Activated naive CD8-positive, alpha-beta T cell treated with anti-CD3 and anti-CD28 coated beads, Interleukin-2, amount 50 U/mL, for 24 hours (primary cell): Measurements from ENCODE around the gene PELI1.
A peak's percentile ranks its signal among the peaks of the same experiment; 100 is the strongest.

Experiments used
- ATAC-seq: fragments of 150-1000 bp; cut with Tn5 transposase; one replicate; pipeline ENCODE4 v1.10.0; 2021
- DNase-seq: peaks from one replicate; pipeline ENCODE4 v3.0.0; 2021
- H3K27ac Mint-ChIP-seq: one replicate; pipeline ENCODE4 v1.8.0; 2021; ENCODE audit warnings: mild to moderate bottlenecking, mixed read lengths
- H3K27me3 Mint-ChIP-seq: one replicate; pipeline ENCODE4 v1.8.0; 2021; ENCODE audit warnings: mixed read lengths
- H3K36me3 Mint-ChIP-seq: one replicate; pipeline ENCODE4 v1.8.0; 2021; ENCODE audit warnings: low read depth, mixed read lengths
- H3K4me1 Mint-ChIP-seq: one replicate; pipeline ENCODE4 v1.8.0; 2021; ENCODE audit warnings: mixed read lengths
- H3K4me3 Mint-ChIP-seq: one replicate; pipeline ENCODE4 v1.8.0; 2021; ENCODE audit warnings: mild to moderate bottlenecking, moderate library complexity, mixed read lengths
- H3K9me3 Mint-ChIP-seq: one replicate; pipeline ENCODE4 v1.8.0; 2021; ENCODE audit warnings: mixed read lengths

PELI1 gene

GRCh38 chr2:64139956-64140355, 4.3 kb downstream of the PELI1 start:
- no peaks in the 10 kb centered on the region for H3K9me3 Mint-ChIP-seq
- H3K27me3 Mint-ChIP-seq: no peaks in the 10 kb centered on the region
- H3K36me3 Mint-ChIP-seq: peaks cover 17% of the 10 kb centered on the region
- no peak overlapping the region for H3K4me3 Mint-ChIP-seq
- ATAC-seq: no peak
- H3K4me1 Mint-ChIP-seq: peaks cover 76% of the 10 kb centered on the region
- no peak for DNase-seq
- H3K27ac Mint-ChIP-seq: peak overlapping the region; percentile 17

- Mint-ChIP-seq H3K36me3 (peaks cover 17% of the 10 kb centered on the region), H3K27me3 (no peaks in the 10 kb centered on the region), H3K4me1 (peaks cover 90% of the 10 kb centered on the region)
Measured at GRCh38 chr2:64137996-64138395, 6.2 kb downstream of the PELI1 start.

GRCh38 chr2:64137567-64137966, 6.7 kb downstream of the PELI1 start:
- ATAC-seq: no peak
- Mint-ChIP-seq H3K4me3 (peak overlapping the region; percentile 19), H3K36me3 (peaks cover 17% of the 10 kb centered on the region), H3K4me1 (peaks cover 94% of the 10 kb centered on the region), H3K27me3 (no peaks in the 10 kb centered on the region), H3K9me3 (no peaks in the 10 kb centered on the region), H3K27ac (peak overlapping the region; percentile 75)
- no peak for DNase-seq

More at GRCh38 chr2:64137996-64138395, 6.2 kb downstream of the PELI1 start:
- DNase-seq (no peak), ATAC-seq (no peak)
- no peak overlapping the region for H3K4me3 Mint-ChIP-seq
- no peaks in the 10 kb centered on the region for H3K9me3 Mint-ChIP-seq
- H3K27ac Mint-ChIP-seq: peak overlapping the region; percentile 75

GRCh38 chr2:64135421-64135820, 8.8 kb downstream of the PELI1 start:
- Mint-ChIP-seq H3K4me3 (peak overlapping the region; percentile 13), H3K4me1 (peaks cover 95% of the 10 kb centered on the region), H3K36me3 (peaks cover 26% of the 10 kb centered on the region), H3K9me3 (no peaks in the 10 kb centered on the region), H3K27ac (peak overlapping the region; percentile 87), H3K27me3 (no peaks in the 10 kb centered on the region)
- no peak for ATAC-seq
- DNase-seq: no peak

- Mint-ChIP-seq H3K4me1 (peaks cover 95% of the 10 kb centered on the region), H3K27me3 (no peaks in the 10 kb centered on the region), H3K36me3 (peaks cover 24% of the 10 kb centered on the region), H3K9me3 (no peaks in the 10 kb centered on the region), H3K27ac (peak overlapping the region; percentile 87), H3K4me3 (peak overlapping the region; percentile 13)
- DNase-seq (no peak), ATAC-seq (peak; percentile 26)
Measured at GRCh38 chr2:64134813-64135212, 9.4 kb downstream of the PELI1 start.

- DNase-seq: no peak
- Mint-ChIP-seq H3K27me3 (no peaks in the 10 kb centered on the region), H3K9me3 (no peaks in the 10 kb centered on the region), H3K36me3 (peaks cover 20% of the 10 kb centered on the region), H3K4me3 (peak overlapping the region; percentile 13), H3K4me1 (peaks cover 93% of the 10 kb centered on the region), H3K27ac (peak overlapping the region; percentile 87)
- peak; percentile 86 for ATAC-seq
Measured at GRCh38 chr2:64133828-64134227, 10.4 kb downstream of the PELI1 start.

GRCh38 chr2:64133354-64133753, 10.9 kb downstream of the PELI1 start:
- DNase-seq (no peak), ATAC-seq (peak; percentile 42)
- Mint-ChIP-seq H3K27ac (peak overlapping the region; percentile 87), H3K9me3 (no peaks in the 10 kb centered on the region), H3K27me3 (no peaks in the 10 kb centered on the region), H3K4me1 (peaks cover 93% of the 10 kb centered on the region), H3K36me3 (peaks cover 16% of the 10 kb centered on the region), H3K4me3 (peak overlapping the region; percentile 32)

- Mint-ChIP-seq H3K4me3 (no peak overlapping the region), H3K36me3 (peaks cover 12% of the 10 kb centered on the region), H3K9me3 (no peaks in the 10 kb centered on the region), H3K27me3 (no peaks in the 10 kb centered on the region), H3K27ac (peak overlapping the region; percentile 94), H3K4me1 (peaks cover 82% of the 10 kb centered on the region)
- no peak for ATAC-seq
- DNase-seq: no peak
Measured at GRCh38 chr2:64130333-64130732, 13.9 kb downstream of the PELI1 start.

GRCh38 chr2:64128943-64129391, 15.3 kb downstream of the PELI1 start:
- Mint-ChIP-seq H3K4me3 (peak overlapping the region; percentile 63), H3K27me3 (no peaks in the 10 kb centered on the region), H3K4me1 (peaks cover 78% of the 10 kb centered on the region), H3K27ac (peak overlapping the region; percentile 94), H3K9me3 (no peaks in the 10 kb centered on the region), H3K36me3 (peaks cover 16% of the 10 kb centered on the region)
- DNase-seq: no peak
- peak; percentile 53 for ATAC-seq

GRCh38 chr2:64128406-64128805, 15.8 kb downstream of the PELI1 start:
- no peak for DNase-seq
- no peak for ATAC-seq
- Mint-ChIP-seq H3K4me1 (peaks cover 77% of the 10 kb centered on the region), H3K27ac (peak overlapping the region; percentile 94), H3K36me3 (peaks cover 19% of the 10 kb centered on the region), H3K4me3 (peak overlapping the region; percentile 63), H3K9me3 (no peaks in the 10 kb centered on the region), H3K27me3 (no peaks in the 10 kb centered on the region)

GRCh38 chr2:64127119-64127518, 17.1 kb downstream of the PELI1 start:
- ATAC-seq (no peak), DNase-seq (no peak)
- Mint-ChIP-seq H3K9me3 (no peaks in the 10 kb centered on the region), H3K27ac (peak overlapping the region; percentile 63), H3K27me3 (no peaks in the 10 kb centered on the region), H3K4me3 (no peak overlapping the region), H3K4me1 (peaks cover 71% of the 10 kb centered on the region), H3K36me3 (peaks cover 20% of the 10 kb centered on the region)

GRCh38 chr2:64126601-64127000, 17.6 kb downstream of the PELI1 start:
- Mint-ChIP-seq H3K27ac (peak overlapping the region; percentile 63), H3K4me1 (peaks cover 69% of the 10 kb centered on the region), H3K4me3 (no peak overlapping the region), H3K36me3 (peaks cover 17% of the 10 kb centered on the region), H3K27me3 (no peaks in the 10 kb centered on the region), H3K9me3 (no peaks in the 10 kb centered on the region)
- DNase-seq (no peak), ATAC-seq (no peak)

GRCh38 chr2:64124571-64124970, 19.6 kb downstream of the PELI1 start:
- no peak for ATAC-seq
- no peaks in the 10 kb centered on the region for H3K27me3 Mint-ChIP-seq
- H3K4me3 Mint-ChIP-seq: no peak overlapping the region
- no peak overlapping the region for H3K27ac Mint-ChIP-seq
- H3K9me3 Mint-ChIP-seq: no peaks in the 10 kb centered on the region
- no peak for DNase-seq
- H3K36me3 Mint-ChIP-seq: peaks cover 17% of the 10 kb centered on the region
- H3K4me1 Mint-ChIP-seq: peaks cover 59% of the 10 kb centered on the region

GRCh38 chr2:64124168-64124567, 20.1 kb downstream of the PELI1 start:
- Mint-ChIP-seq H3K4me3 (no peak overlapping the region), H3K9me3 (no peaks in the 10 kb centered on the region), H3K27ac (no peak overlapping the region), H3K27me3 (no peaks in the 10 kb centered on the region), H3K4me1 (peaks cover 61% of the 10 kb centered on the region), H3K36me3 (peaks cover 17% of the 10 kb centered on the region)
- ATAC-seq (no peak), DNase-seq (no peak)

GRCh38 chr2:64123740-64124139, 20.5 kb downstream of the PELI1 start:
- Mint-ChIP-seq H3K27me3 (no peaks in the 10 kb centered on the region), H3K4me3 (no peak overlapping the region), H3K27ac (no peak overlapping the region), H3K36me3 (peaks cover 17% of the 10 kb centered on the region), H3K4me1 (peaks cover 59% of the 10 kb centered on the region), H3K9me3 (no peaks in the 10 kb centered on the region)
- ATAC-seq: no peak
- DNase-seq: no peak

GRCh38 chr2:64122358-64122757, 21.9 kb downstream of the PELI1 start:
- no peaks in the 10 kb centered on the region for H3K9me3 Mint-ChIP-seq
- no peak overlapping the region for H3K4me3 Mint-ChIP-seq
- H3K27ac Mint-ChIP-seq: no peak overlapping the region
- H3K4me1 Mint-ChIP-seq: peaks cover 52% of the 10 kb centered on the region
- no peak for DNase-seq
- H3K36me3 Mint-ChIP-seq: peaks cover 18% of the 10 kb centered on the region
- ATAC-seq: no peak
- no peaks in the 10 kb centered on the region for H3K27me3 Mint-ChIP-seq
